Fibroblast of skin of abdomen (primary cell): Measurements from ENCODE around the gene DNAAF2.
"Not testable (repeated sequence)": the region's sequence is repeated elsewhere in the genome, so short reads cannot be mapped to it uniquely, and the experiment has no call there.

ENCODE experiments used
- DNase-seq: peaks from one replicate; pipeline ENCODE4 v3.0.0-alpha.2; 2013

DNAAF2 gene

GRCh38 chr14:49621114-49621881 is 13.7 kb downstream of the DNAAF2 start:
- peak; percentile 63 for DNase-seq

GRCh38 chr14:49620182-49621113 is 14.6 kb downstream of the DNAAF2 start, which contains the start of the genes MGAT2 and RPL36AL:
MGAT2 (plus strand) TSS chr14:49620799; CDS start chr14:49621269, 470 bp downstream.
RPL36AL (minus strand) TSS chr14:49620626; CDS start chr14:49619104, 1,522 bp downstream.
- DNase-seq, result peak; percentile 99

- DNase-seq, result no peak
These were observed 15.3 kb downstream of the DNAAF2 start for GRCh38 chr14:49619730-49620129.

GRCh38 chr14:49619273-49619672 is 15.8 kb downstream of the DNAAF2 start:
- DNase-seq, result not testable (repeated sequence)

GRCh38 chr14:49617852-49618519 is 17.1 kb downstream of the DNAAF2 start:
- no peak for DNase-seq

GRCh38 chr14:49615776-49616175 is 19.3 kb downstream of the DNAAF2 start:
- no peak for DNase-seq

DNA sequence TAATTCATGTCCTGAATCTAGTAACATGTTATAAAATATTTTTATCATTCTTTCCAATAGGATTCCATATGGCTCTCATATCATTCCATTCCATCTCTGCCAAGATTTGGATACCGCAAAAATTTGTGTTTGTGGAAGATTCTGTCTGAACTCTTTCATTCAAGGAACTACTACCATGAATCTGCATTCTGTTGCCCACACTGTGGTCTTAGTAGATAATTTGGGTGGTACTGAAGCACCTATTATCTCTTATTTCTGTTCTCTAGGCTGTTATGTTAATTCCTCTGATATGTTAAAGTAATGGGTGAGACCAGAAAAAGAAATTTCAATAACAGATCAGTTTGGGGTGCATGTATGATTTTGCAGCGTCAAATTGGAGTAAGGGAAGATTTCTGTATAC is 20.8 kb downstream of the DNAAF2 start:
- DNase-seq, result no peak

GRCh38 chr14:49612671-49613070 is 22.4 kb downstream of the DNAAF2 start:
- no peak for DNase-seq

- DNase-seq, result no peak
These were observed 22.8 kb downstream of the DNAAF2 start for GRCh38 chr14:49612251-49612650.

GRCh38 chr14:49607583-49607982 is 27.5 kb downstream of the DNAAF2 start:
- DNase-seq, result no peak

DNA sequence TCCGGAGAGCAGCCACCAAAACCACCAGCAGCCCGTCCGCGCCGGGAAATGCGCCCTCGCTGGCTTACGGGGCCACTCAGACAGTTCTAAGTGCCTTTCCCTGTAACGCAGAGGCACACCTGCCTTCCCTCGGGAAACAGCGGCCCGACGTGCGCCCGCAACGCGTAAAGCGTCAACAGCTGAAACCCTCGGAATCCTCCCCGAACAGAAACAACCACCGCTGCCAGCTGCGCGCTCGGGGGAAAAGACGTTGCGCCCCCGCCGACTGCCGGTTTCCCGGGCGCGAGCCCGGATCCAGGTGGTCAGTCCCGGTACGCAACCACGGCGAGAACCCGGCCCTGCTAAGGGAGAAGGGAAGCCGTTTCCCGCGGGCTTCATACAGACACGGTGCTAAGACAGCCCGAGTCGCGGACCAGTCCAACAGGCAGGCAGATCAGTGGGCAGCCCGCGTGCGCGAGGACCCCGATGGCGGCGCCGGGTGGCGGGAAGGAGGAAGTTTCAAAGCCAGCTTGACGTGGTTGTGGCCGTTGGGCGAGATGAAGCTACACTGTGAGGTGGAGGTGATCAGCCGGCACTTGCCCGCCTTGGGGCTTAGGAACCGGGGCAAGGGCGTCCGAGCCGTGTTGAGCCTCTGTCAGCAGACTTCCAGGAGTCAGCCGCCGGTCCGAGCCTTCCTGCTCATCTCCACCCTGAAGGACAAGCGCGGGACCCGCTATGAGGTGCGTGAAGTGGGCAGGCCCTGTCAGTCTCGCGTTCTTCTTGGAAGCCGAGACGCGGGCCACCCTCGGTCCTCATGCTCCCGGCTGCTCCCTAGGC is 36.4 kb downstream of the DNAAF2 start, which contains the start of gene LRR1:
TSS of gene LRR1 (plus strand) at position 456 of the 816 bp plus-strand sequence. CDS start at position 537, 81 bp downstream.
- DNase-seq, result peak; percentile 81

GRCh38 chr14:49598189-49598484 is 36.9 kb downstream of the DNAAF2 start:
- DNase-seq, result no peak

DNA sequence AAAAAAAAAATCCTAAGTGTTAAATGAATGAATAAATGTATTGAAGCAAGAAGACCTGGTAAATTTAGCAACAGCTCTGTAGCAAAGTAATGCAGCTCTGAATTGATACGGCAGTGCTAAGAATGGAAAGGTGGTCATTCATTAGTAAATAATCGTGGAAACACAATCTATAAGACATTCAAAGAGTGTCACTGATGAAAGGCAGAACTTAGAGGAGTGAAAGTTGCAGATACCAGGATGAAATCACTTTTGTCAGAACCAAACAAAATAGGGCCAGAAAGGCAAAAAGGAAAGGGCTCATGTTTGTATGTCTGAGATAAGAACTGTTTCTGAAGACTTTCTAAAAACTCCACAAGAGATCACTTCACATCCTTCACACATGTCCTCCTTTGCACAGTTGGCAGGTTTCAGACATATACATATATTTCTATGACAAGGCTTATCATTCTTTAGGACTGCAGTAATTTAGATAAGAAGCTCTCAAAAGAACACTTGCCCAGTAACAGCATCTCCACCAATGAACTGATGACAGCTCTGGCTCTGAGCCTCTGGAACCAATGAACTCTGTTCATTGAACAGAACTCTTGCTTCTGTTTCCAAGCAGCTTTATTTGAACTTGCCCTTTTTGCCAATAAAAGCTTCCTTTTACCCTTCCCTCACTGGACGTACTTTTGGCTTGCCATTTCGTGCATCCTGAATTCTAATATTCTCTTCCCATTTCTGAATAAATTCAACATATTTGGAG is 40.5 kb downstream of the DNAAF2 start:
- no peak for DNase-seq

GRCh38 chr14:49593016-49593415 is 42.0 kb downstream of the DNAAF2 start:
- DNase-seq, result peak; percentile 63

GRCh38 chr14:49589387-49589786 is 45.7 kb downstream of the DNAAF2 start:
- DNase-seq, result no peak

- DNase-seq, result peak; percentile 79
These were observed 48.2 kb downstream of the DNAAF2 start for GRCh38 chr14:49586673-49587460.

GRCh38 chr14:49585803-49586672 is 49.0 kb downstream of the DNAAF2 start, which contains the start of gene RPS29:
RPS29 (minus strand) TSS chr14:49586380; CDS start chr14:49586346, 34 bp downstream.
- peak; percentile 99 for DNase-seq

- not testable (repeated sequence) for DNase-seq
These were observed 49.9 kb downstream of the DNAAF2 start for GRCh38 chr14:49584981-49585640.

DNA sequence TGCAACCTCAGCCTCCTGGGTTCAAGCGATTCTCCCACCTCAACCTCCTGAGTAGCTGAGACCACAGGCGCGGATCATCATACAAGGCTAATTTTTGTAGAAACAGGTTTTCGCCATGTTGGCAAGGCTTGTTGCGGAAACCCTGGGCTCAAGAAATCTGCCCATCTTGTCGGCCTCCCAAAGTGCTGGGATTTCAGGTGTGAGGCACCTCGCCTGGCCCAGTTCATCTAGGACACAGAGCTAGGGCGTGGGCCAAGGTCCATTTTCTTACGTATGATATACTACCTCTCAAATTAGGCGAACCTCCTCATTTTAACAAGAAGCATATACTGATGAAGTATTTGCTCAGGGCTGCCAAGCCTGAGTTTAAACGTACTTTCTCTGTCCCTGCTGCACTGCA is 51.0 kb downstream of the DNAAF2 start:
- no peak for DNase-seq
